GM12864 (cell line): ENCODE measurements around the gene DNAH8.
"Not testable (repeated sequence)": the region's sequence is repeated elsewhere in the genome, so short reads cannot be mapped to it uniquely, and the experiment has no call there.

Experiments used
- DNase-seq: peaks from one replicate; pipeline ENCODE4 v3.0.0-alpha.2; 2011; ENCODE audit warnings: low read depth
- H3K4me3 ChIP-seq: 2 replicates; pipeline ENCODE4 v1.5.1; 2011; ENCODE audit warnings: mild to moderate bottlenecking, low read depth, low read length, control low read depth
- TF ChIP-seq, protein P1 (sequence below): IDR thresholded peaks from 2 replicates; pipeline ENCODE4 v1.5.1; 2011; ENCODE audit warnings: low read depth, mild to moderate bottlenecking, moderate library complexity, low read length, control low read depth, inconsistent platforms; ENCODE audit errors: missing control alignments

Gene DNAH8

DNA sequence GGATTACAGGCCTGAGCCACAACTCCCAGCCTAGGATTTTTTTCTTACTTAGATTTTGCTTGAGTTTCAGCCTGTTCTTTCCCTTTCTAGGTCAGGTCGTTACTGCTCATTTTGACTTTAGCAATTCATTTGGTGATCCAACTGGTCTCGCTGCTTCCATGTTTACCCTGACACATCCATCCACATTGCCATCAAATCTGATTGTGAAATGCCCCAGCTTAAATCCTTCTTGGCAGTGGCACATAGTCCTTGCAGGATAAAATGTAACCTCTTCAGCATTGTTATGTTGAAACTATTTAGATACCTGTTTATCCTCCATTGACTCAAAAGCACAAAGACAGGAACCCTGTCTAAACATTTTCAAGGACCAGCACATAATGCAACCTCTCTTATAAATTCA lies 77.2 kb downstream of the DNAH8 start:
- DNase-seq, result no peak
- TF ChIP-seq, protein P1, sequence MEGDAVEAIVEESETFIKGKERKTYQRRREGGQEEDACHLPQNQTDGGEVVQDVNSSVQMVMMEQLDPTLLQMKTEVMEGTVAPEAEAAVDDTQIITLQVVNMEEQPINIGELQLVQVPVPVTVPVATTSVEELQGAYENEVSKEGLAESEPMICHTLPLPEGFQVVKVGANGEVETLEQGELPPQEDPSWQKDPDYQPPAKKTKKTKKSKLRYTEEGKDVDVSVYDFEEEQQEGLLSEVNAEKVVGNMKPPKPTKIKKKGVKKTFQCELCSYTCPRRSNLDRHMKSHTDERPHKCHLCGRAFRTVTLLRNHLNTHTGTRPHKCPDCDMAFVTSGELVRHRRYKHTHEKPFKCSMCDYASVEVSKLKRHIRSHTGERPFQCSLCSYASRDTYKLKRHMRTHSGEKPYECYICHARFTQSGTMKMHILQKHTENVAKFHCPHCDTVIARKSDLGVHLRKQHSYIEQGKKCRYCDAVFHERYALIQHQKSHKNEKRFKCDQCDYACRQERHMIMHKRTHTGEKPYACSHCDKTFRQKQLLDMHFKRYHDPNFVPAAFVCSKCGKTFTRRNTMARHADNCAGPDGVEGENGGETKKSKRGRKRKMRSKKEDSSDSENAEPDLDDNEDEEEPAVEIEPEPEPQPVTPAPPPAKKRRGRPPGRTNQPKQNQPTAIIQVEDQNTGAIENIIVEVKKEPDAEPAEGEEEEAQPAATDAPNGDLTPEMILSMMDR, result no peak
- no peak overlapping the region for H3K4me3 ChIP-seq

DNA sequence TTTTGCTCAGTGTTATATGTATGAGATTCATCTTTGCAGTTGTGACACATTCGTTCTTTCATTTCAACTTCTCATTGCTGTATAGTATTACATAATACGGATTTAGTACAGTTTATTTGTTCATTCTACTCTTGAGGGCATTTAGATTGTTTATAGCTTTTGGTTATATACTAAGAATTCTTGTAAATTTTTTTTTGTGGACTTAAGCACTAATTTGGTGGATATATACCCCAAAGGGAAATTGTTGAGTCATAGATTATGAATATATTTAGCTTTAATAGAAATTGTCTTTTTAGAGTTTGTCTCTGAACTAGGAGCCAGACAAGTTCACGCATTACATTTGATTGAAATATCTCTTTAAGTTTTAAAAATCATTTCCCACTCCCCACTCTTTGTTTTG lies 79.6 kb downstream of the DNAH8 start:
- TF ChIP-seq, protein P1, result no peak
- H3K4me3 ChIP-seq, result no peak overlapping the region
- no peak for DNase-seq

DNA sequence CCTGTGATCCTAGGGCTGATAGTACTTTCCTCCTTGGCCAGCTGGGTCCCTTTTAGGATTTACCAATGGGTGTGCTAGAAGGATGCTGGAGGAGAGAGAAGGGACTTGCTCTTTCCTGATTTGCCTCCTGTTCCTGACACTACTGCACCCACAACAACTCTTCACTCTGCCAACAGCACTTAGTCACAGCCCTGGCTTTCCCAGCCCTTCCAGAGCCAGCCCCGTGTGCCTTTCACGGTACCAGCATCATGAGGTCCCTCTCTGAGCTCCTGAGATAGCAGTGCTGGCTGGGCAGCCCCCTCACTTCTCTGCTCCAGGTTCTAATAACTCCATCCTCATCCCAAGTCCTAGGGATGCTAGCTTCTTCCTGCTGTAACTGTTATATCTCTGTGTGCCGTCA lies 80.9 kb downstream of the DNAH8 start:
- H3K4me3 ChIP-seq, result no peak overlapping the region
- TF ChIP-seq, protein P1, result no peak
- no peak for DNase-seq

GRCh38 chr6:38796437-38796836 lies 81.3 kb downstream of the DNAH8 start:
- H3K4me3 ChIP-seq, DNase-seq: not testable (repeated sequence)

- H3K4me3 ChIP-seq, result no peak overlapping the region
- no peak for DNase-seq
- TF ChIP-seq, protein P1, result no peak
Measured at GRCh38 chr6:38796850-38797249, 81.7 kb downstream of the DNAH8 start.

DNA sequence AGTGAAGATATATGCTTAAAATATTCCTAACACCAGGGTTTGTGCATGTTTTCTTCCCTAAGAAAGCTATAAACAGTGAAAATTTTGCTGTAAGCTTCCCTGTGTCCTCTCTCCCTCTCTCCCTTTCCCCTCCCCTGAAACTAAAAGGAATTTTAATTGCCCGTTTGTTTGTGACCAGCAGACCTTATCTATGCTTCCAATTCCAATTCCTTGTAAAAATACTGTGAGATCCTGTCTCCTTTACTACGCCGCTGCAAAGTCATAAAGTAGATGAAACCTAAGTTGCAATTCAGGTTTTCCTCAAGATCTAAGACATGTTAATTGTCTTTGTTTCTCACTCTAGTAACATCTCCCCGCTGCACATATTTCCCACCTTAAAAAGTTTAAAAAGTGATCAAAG lies 82.3 kb downstream of the DNAH8 start:
- TF ChIP-seq, protein P1, result no peak
- H3K4me3 ChIP-seq, result no peak overlapping the region
- DNase-seq, result no peak

DNA sequence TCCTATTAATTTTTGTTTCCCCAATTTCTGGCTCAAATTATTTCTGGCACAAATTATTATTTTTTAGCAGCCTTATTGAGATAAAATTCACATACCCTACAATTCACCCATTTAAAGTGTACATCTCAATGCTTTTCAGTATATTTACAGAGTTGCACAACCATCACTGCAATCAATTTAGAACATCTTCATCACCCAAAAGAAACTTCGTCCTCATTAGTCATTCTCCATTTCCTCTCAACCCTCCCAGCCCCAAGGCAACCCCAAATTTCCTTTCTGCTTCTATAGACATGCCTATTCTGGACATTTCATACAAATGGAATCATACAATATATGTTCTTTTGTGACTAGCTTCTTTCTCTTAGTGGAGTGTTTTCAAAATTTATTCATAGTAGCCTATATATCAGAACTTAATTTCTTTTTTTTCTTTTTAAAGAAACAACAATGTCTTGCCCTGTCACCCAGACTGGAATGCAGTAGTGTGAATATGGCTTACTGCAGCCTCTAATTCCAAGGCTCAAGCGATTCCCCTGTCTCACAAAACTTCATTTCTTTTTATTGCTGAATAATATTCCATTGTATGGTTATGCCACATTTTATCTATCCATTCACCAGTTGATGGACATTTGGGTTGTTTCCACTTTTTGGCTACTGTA lies 84.5 kb downstream of the DNAH8 start:
- no peak overlapping the region for H3K4me3 ChIP-seq
- DNase-seq, result no peak
- TF ChIP-seq, protein P1, result no peak
